Fibroblast of lung (primary cell): ENCODE measurements around the gene SLC25A18. TPM values are rescaled to one million over a fixed set of nuclear protein-coding genes. Genes with fewer than 3 reads are reported as not detected.

Experiments used
- DNase-seq, 2 donors: peaks; one replicate each; pipeline versions ENCODE4 v3.0.0 to v3.0.0-alpha.2; 2010; ENCODE audit warnings: low read depth in 2 of 2
- H2AFZ ChIP-seq: 2 replicates; pipeline ENCODE4 v1.5.1; 2012; ENCODE audit warnings: low read length, control low read depth, inconsistent platforms
- H3K27ac ChIP-seq: 2 replicates; pipeline ENCODE4 v1.5.1; 2011; ENCODE audit warnings: low read length, control low read depth; ENCODE audit not compliant: insufficient read depth
- H3K27me3 ChIP-seq: 2 replicates; pipeline ENCODE4 v1.5.1; 2011; ENCODE audit warnings: mild to moderate bottlenecking, low read length; ENCODE audit not compliant: control insufficient read depth, insufficient read depth
- H3K36me3 ChIP-seq: 2 replicates; pipeline ENCODE4 v1.5.1; 2011; ENCODE audit warnings: low read length; ENCODE audit not compliant: control insufficient read depth, insufficient read depth
- H3K4me1 ChIP-seq: 2 replicates; pipeline ENCODE4 v1.5.1; 2011; ENCODE audit warnings: low read length; ENCODE audit not compliant: control insufficient read depth, insufficient read depth; ENCODE audit errors: extremely low read depth
- H3K4me2 ChIP-seq: 2 replicates; pipeline ENCODE4 v1.5.1; 2011; ENCODE audit warnings: low read length, control low read depth; ENCODE audit not compliant: insufficient read depth; ENCODE audit errors: extremely low read depth
- H3K4me3 ChIP-seq, 4 experiments: fragments of 200-600 bp in 1 of 4; sonication (generic) in 1 of 4; replicated peaks in 1 of 4; 2 replicates each; pipeline ENCODE4 v1.5.1; 2011 to 2016; ENCODE audit warnings: low read length in 4 of 4, low read depth in 3 of 4, mild to moderate bottlenecking in 3 of 4, control low read depth in 2 of 4, inconsistent platforms in 1 of 4, mixed read lengths in 1 of 4; ENCODE audit not compliant: insufficient read depth in 1 of 4; ENCODE audit errors: control extremely low read depth in 1 of 4
- H3K79me2 ChIP-seq: 2 replicates; pipeline ENCODE4 v1.5.1; 2012; ENCODE audit warnings: mild to moderate bottlenecking, low read length, inconsistent platforms; ENCODE audit not compliant: control insufficient read depth, insufficient read depth
- H3K9ac ChIP-seq: 2 replicates; pipeline ENCODE4 v1.5.1; 2011; ENCODE audit warnings: mild to moderate bottlenecking, low read length, control low read depth; ENCODE audit not compliant: insufficient read depth
- H3K9me3 ChIP-seq: 2 replicates; pipeline ENCODE4 v1.5.1; 2012; ENCODE audit warnings: low read depth, low read length; ENCODE audit not compliant: control insufficient read depth, insufficient read depth
- H4K20me1 ChIP-seq: 2 replicates; pipeline ENCODE4 v1.5.1; 2011; ENCODE audit warnings: low read length; ENCODE audit not compliant: control insufficient read depth, insufficient read depth; ENCODE audit errors: extremely low read depth
- EZH2 ChIP-seq: IDR thresholded peaks from 2 replicates; pipeline ENCODE4 v1.5.1; 2012; ENCODE audit warnings: low read length, control low read depth, mild to moderate bottlenecking; ENCODE audit errors: missing control alignments
- polyA plus RNA-seq, 2 donors: library from polyadenylated mRNA; depleted of rRNA in 1 of 2; stranded (reverse) in 1 of 2; unstranded in 1 of 2; fragments of >200 nt; gene quantifications; 2 replicates each; pipeline ENCODE4 v1.2.1, GENCODE V29; 2011 to 2012; ENCODE audit warnings: missing spikeins in 1 of 2
- total RNA-seq: library from RNA; depleted of rRNA; stranded (reverse); fragments of >200 nt; gene quantifications from 2 replicates; pipeline ENCODE4 v1.2.1, GENCODE V29; 2014
- TF ChIP-seq, protein P1 (sequence below), 2 donors: IDR thresholded peaks in 1 of 2; conservative IDR thresholded peaks in 1 of 2; 1 replicate in 1 of 2; 2 replicates in 1 of 2; pipeline ENCODE4 v1.5.1; 2011 to 2012; ENCODE audit warnings: low read length in 2 of 2, control low read depth in 1 of 2, inconsistent platforms in 1 of 2, low read depth in 1 of 2, mild to moderate bottlenecking in 1 of 2

SLC25A18 gene
- total and polyA plus RNA-seq, 2 donors (not counting 1 experiment from before 2014, with no cell fraction given): 0.26 TPM; not detected in 1

- Histone ChIP-seq H3K27me3 (peaks cover 2% of the 10 kb centered on the region), H3K36me3 (no peaks in the 10 kb centered on the region), H3K9me3 (no peaks in the 10 kb centered on the region), H4K20me1 (no peaks in the 10 kb centered on the region), H3K79me2 (no peaks in the 10 kb centered on the region), H3K4me2 (no peak overlapping the region), H3K4me3 (no peak overlapping the region), H3K4me1 (no peaks in the 10 kb centered on the region), H2AFZ (no peak overlapping the region), H3K9ac (no peak overlapping the region), H3K27ac (no peak overlapping the region)
- TF ChIP-seq EZH2: no peak
- TF ChIP-seq, protein P1, sequence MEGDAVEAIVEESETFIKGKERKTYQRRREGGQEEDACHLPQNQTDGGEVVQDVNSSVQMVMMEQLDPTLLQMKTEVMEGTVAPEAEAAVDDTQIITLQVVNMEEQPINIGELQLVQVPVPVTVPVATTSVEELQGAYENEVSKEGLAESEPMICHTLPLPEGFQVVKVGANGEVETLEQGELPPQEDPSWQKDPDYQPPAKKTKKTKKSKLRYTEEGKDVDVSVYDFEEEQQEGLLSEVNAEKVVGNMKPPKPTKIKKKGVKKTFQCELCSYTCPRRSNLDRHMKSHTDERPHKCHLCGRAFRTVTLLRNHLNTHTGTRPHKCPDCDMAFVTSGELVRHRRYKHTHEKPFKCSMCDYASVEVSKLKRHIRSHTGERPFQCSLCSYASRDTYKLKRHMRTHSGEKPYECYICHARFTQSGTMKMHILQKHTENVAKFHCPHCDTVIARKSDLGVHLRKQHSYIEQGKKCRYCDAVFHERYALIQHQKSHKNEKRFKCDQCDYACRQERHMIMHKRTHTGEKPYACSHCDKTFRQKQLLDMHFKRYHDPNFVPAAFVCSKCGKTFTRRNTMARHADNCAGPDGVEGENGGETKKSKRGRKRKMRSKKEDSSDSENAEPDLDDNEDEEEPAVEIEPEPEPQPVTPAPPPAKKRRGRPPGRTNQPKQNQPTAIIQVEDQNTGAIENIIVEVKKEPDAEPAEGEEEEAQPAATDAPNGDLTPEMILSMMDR (conservative IDR thresholded peaks at IDR 0.05 in 1 of 2, IDR thresholded peaks at IDR 0.05 in 1 of 2; ENCODE audit: low read depth in 1 of 2, low read length in 2 of 2): no peak
- DNase-seq: no peak
Measured at GRCh38 chr22:17575681-17576080, 12.4 kb downstream of the SLC25A18 start.

- no peak overlapping the region for H3K9ac ChIP-seq
- no peak overlapping the region for H3K4me3 ChIP-seq
- no peaks in the 10 kb centered on the region for H3K4me1 ChIP-seq
- H3K27me3 ChIP-seq: peaks cover 2% of the 10 kb centered on the region
- H3K36me3 ChIP-seq: no peaks in the 10 kb centered on the region
- no peak overlapping the region for H3K4me2 ChIP-seq
- H3K9me3 ChIP-seq: no peaks in the 10 kb centered on the region
- DNase-seq: peak in 1 of 2 donors; percentile 99
- TF ChIP-seq EZH2: no peak
- TF ChIP-seq, protein P1 (conservative IDR thresholded peaks at IDR 0.05 in 1 of 2, IDR thresholded peaks at IDR 0.05 in 1 of 2; ENCODE audit: low read depth in 1 of 2, low read length in 2 of 2): no peak
- no peak overlapping the region for H3K27ac ChIP-seq
- no peaks in the 10 kb centered on the region for H3K79me2 ChIP-seq
- no peak overlapping the region for H2AFZ ChIP-seq
- H4K20me1 ChIP-seq: no peaks in the 10 kb centered on the region
Measured at GRCh38 chr22:17576470-17576869, 13.2 kb downstream of the SLC25A18 start.

GRCh38 chr22:17578136-17578754 is 14.9 kb downstream of the SLC25A18 start:
- Histone ChIP-seq H3K27me3 (peaks cover 2% of the 10 kb centered on the region), H3K9ac (no peak overlapping the region), H2AFZ (no peak overlapping the region), H3K4me3 (no peak overlapping the region), H3K79me2 (no peaks in the 10 kb centered on the region), H3K4me2 (no peak overlapping the region), H4K20me1 (no peaks in the 10 kb centered on the region), H3K27ac (no peak overlapping the region), H3K4me1 (no peaks in the 10 kb centered on the region), H3K36me3 (no peaks in the 10 kb centered on the region), H3K9me3 (no peaks in the 10 kb centered on the region)
- TF ChIP-seq, protein P1 (conservative IDR thresholded peaks at IDR 0.05 in 1 of 2, IDR thresholded peaks at IDR 0.05 in 1 of 2; ENCODE audit: low read depth in 1 of 2, low read length in 2 of 2): no peak
- TF ChIP-seq EZH2: no peak
- peak; percentile 56 to 65 for DNase-seq
